GM10248 (cell line): Measurements from ENCODE around the gene GRM4.

Experiments
- CTCF ChIA-PET: fragments of 300-600 bp; sonication (Branson Sonifier 250); formaldehyde crosslinking; extraction: SDS; loops from one replicate; lab custom pipeline; 2021; ENCODE audit warnings: antibody characterized with exemption; lab: Yijun Ruan, JAX
- POLR2A ChIA-PET: fragments of 350-650 bp; sonication (Branson Sonifier 250); formaldehyde crosslinking; extraction: SDS; loops from one replicate; lab custom pipeline; 2020; ENCODE audit warnings: antibody characterized with exemption; lab: Yijun Ruan, JAX
- DNase-seq: peaks from one replicate; pipeline ENCODE4 v3.0.0; 2012; ENCODE audit errors: extremely low spot score
- CTCF ChIP-seq: IDR thresholded peaks from 2 replicates; pipeline ENCODE4 v1.5.1; 2012; ENCODE audit warnings: mild to moderate bottlenecking, low read depth; ENCODE audit errors: extremely low read depth, missing control alignments, control extremely low read depth

The GRM4 gene

GRCh38 chr6:34070315-34071135, 75.4 kb downstream of the GRM4 start:
- POLR2A ChIA-PET: no interaction called here
- CTCF ChIA-PET: no interaction called here
- no peak for DNase-seq

GRCh38 chr6:34068462-34069044, 77.3 kb downstream of the GRM4 start:
- ChIA-PET POLR2A (no interaction called here), CTCF (interaction anchor here (2.3 kb wide), 1 partner anchor 14 kb away, joined by 15 read pairs; no protein-coding TSS in a partner anchor)
- no peak for DNase-seq
- no peak for TF ChIP-seq CTCF

More at GRCh38 chr6:34070315-34071135, 75.4 kb downstream of the GRM4 start:
- TF ChIP-seq CTCF: no peak

- ChIA-PET POLR2A (no interaction called here), CTCF (interaction anchor here (2.3 kb wide), 1 partner anchor 14 kb away, joined by 15 read pairs; no protein-coding TSS in a partner anchor)
- DNase-seq: no peak
- TF ChIP-seq CTCF: peak; percentile 24
These were observed 78.1 kb downstream of the GRM4 start for GRCh38 chr6:34067814-34068213.

GRCh38 chr6:34066772-34067770, 78.8 kb downstream of the GRM4 start:
- CTCF ChIA-PET: interaction anchor here (1.0 kb wide), 1 partner anchor 12 kb away, joined by 3 read pairs; no protein-coding TSS in a partner anchor
- TF ChIP-seq CTCF: no peak
- no peak for DNase-seq
- POLR2A ChIA-PET: no interaction called here

- POLR2A ChIA-PET: no interaction called here
- CTCF ChIA-PET: no interaction called here
- no peak for TF ChIP-seq CTCF
- no peak for DNase-seq
These were observed 79.7 kb downstream of the GRM4 start for GRCh38 chr6:34066218-34066571.
